ENCODE results near the gene ZNF620. TPM values are rescaled to one million over a fixed set of nuclear protein-coding genes. Genes with fewer than 3 reads are reported as not detected.
A peak's percentile ranks its signal among the peaks of the same experiment; 100 is the strongest.

Gene ZNF620
- total and polyA plus RNA-seq, 5 donors from 2014 or later: 2.4 to 4.5 (median 2.9) TPM

GRCh38 chr3:40524222-40524567 lies 18.4 kb downstream of the ZNF620 start:
- Mint-ChIP-seq H3K4me3 (peak overlapping the region; percentile 95 to 97 (median 96)), H3K9me3 (peaks cover 0 to 4% (median 0%) of the 10 kb centered on the region in 7 donors), H3K27me3 (no peaks in the 10 kb centered on the region), H3K4me1 (peaks cover 22 to 51% (median 33%) of the 10 kb centered on the region in 4 donors), H3K27ac (peak overlapping the region; percentile 57 to 95 (median 93)), H3K36me3 (peaks cover 22% of the 10 kb centered on the region)
- ATAC-seq (ENCODE audit: low read depth in 2 of 2) (peak; percentile 4 to 13), DNase-seq (no peak)
- Histone ChIP-seq H3K4me3 (ENCODE audit: low read depth, low read length) (peak overlapping the region; percentile 77), H3K9me3 (ENCODE audit: control insufficient read depth in 2 of 2, low read length in 2 of 2) (no peaks in the 10 kb centered on the region), H3K36me3 (ENCODE audit: control insufficient read depth, insufficient read depth, low read length) (peaks cover 12% of the 10 kb centered on the region), H3K4me1 (ENCODE audit: control insufficient read depth, insufficient read depth, low read length, poor library complexity, severe bottlenecking) (peaks cover 17% of the 10 kb centered on the region), H3K27ac (ENCODE audit: insufficient read depth, low read length, poor library complexity, severe bottlenecking) (peak overlapping the region; percentile 77), H3K27me3 (ENCODE audit: control insufficient read depth, insufficient read depth, low read length) (no peaks in the 10 kb centered on the region)

- Mint-ChIP-seq H3K9me3 (peaks cover 0 to 4% (median 0%) of the 10 kb centered on the region in 7 donors), H3K27me3 (no peaks in the 10 kb centered on the region), H3K4me3 (peak within 1 kb of the TSS; percentile 95 to 97 (median 96)), H3K36me3 (peaks cover 27% of the 10 kb centered on the region), H3K4me1 (peaks cover 23 to 51% (median 33%) of the 10 kb centered on the region in 4 donors), H3K27ac (peak within 1 kb of the TSS; percentile 57 to 97 (median 93))
- H3K9me3 ChIP-seq (ENCODE audit: control insufficient read depth in 2 of 2, low read length in 2 of 2): no peaks in the 10 kb centered on the region
- H3K27ac ChIP-seq (ENCODE audit: insufficient read depth, low read length, poor library complexity, severe bottlenecking): peak within 1 kb of the TSS; percentile 77
- H3K4me3 ChIP-seq (ENCODE audit: low read depth, low read length): peak within 1 kb of the TSS; percentile 84
- no peaks in the 10 kb centered on the region for H3K27me3 ChIP-seq (ENCODE audit: control insufficient read depth, insufficient read depth, low read length)
- peaks cover 17% of the 10 kb centered on the region for H3K4me1 ChIP-seq (ENCODE audit: control insufficient read depth, insufficient read depth, low read length, poor library complexity, severe bottlenecking)
- peaks cover 17% of the 10 kb centered on the region for H3K36me3 ChIP-seq (ENCODE audit: control insufficient read depth, insufficient read depth, low read length)
- DNase-seq: peak; percentile 72 to 89 (median 75)
- ATAC-seq (ENCODE audit: low read depth in 2 of 2): peak; percentile 97 to 98
Measured at GRCh38 chr3:40524568-40525285, 18.9 kb downstream of the ZNF620 start, which contains the start of gene ZNF621. Gene ZNF621, plus strand, starts transcription at chr3:40524960. Its CDS starts 881 bp downstream, at chr3:40525841.

- H3K27ac Mint-ChIP-seq: no peak overlapping the region
- Histone ChIP-seq H3K36me3 (ENCODE audit: control insufficient read depth, insufficient read depth, low read length) (peaks cover 54% of the 10 kb centered on the region), H3K4me3 (ENCODE audit: low read depth, low read length) (no peak overlapping the region), H3K4me1 (ENCODE audit: control insufficient read depth, insufficient read depth, low read length, poor library complexity, severe bottlenecking) (peaks cover 17% of the 10 kb centered on the region), H3K27me3 (ENCODE audit: control insufficient read depth, insufficient read depth, low read length) (no peaks in the 10 kb centered on the region), H3K27ac (ENCODE audit: insufficient read depth, low read length, poor library complexity, severe bottlenecking) (no peak overlapping the region), H3K9me3 (ENCODE audit: control insufficient read depth in 2 of 2, low read length in 2 of 2) (peaks cover 9% of the 10 kb centered on the region in 2 experiments)
- peaks cover 19 to 45% (median 34%) of the 10 kb centered on the region in 4 donors for H3K4me1 Mint-ChIP-seq
- H3K9me3 Mint-ChIP-seq: peaks cover 0 to 17% (median 4%) of the 10 kb centered on the region in 7 donors
- peaks cover 63% of the 10 kb centered on the region for H3K36me3 Mint-ChIP-seq
- ATAC-seq (ENCODE audit: low read depth in 2 of 2) (no peak), DNase-seq (no peak)
- no peaks in the 10 kb centered on the region for H3K27me3 Mint-ChIP-seq
- H3K4me3 Mint-ChIP-seq: peak overlapping the region in 2 of 4 donors; percentile 11 to 35
Measured at GRCh38 chr3:40528426-40528825, 22.6 kb downstream of the ZNF620 start.

- peaks cover 0 to 23% (median 4%) of the 10 kb centered on the region in 7 donors for H3K9me3 Mint-ChIP-seq
- Histone ChIP-seq H3K27me3 (ENCODE audit: control insufficient read depth, insufficient read depth, low read length) (no peaks in the 10 kb centered on the region), H3K4me1 (ENCODE audit: control insufficient read depth, insufficient read depth, low read length, poor library complexity, severe bottlenecking) (no peaks in the 10 kb centered on the region), H3K36me3 (ENCODE audit: control insufficient read depth, insufficient read depth, low read length) (peaks cover 65% of the 10 kb centered on the region), H3K27ac (ENCODE audit: insufficient read depth, low read length, poor library complexity, severe bottlenecking) (no peak overlapping the region), H3K9me3 (ENCODE audit: control insufficient read depth in 2 of 2, low read length in 2 of 2) (peaks cover 9% of the 10 kb centered on the region in 2 experiments), H3K4me3 (ENCODE audit: low read depth, low read length) (no peak overlapping the region)
- DNase-seq (no peak), ATAC-seq (ENCODE audit: low read depth in 2 of 2) (no peak)
- peaks cover 85% of the 10 kb centered on the region for H3K36me3 Mint-ChIP-seq
- peaks cover 0 to 15% (median 11%) of the 10 kb centered on the region in 4 donors for H3K4me1 Mint-ChIP-seq
- H3K27me3 Mint-ChIP-seq: no peaks in the 10 kb centered on the region
- H3K27ac Mint-ChIP-seq: no peak overlapping the region
- H3K4me3 Mint-ChIP-seq: no peak overlapping the region
Measured at GRCh38 chr3:40532252-40532651, 26.4 kb downstream of the ZNF620 start.

GRCh38 chr3:40534283-40534682 lies 28.4 kb downstream of the ZNF620 start:
- Histone ChIP-seq H3K4me3 (ENCODE audit: low read depth, low read length) (no peak overlapping the region), H3K27ac (ENCODE audit: insufficient read depth, low read length, poor library complexity, severe bottlenecking) (no peak overlapping the region), H3K36me3 (ENCODE audit: control insufficient read depth, insufficient read depth, low read length) (peaks cover 54% of the 10 kb centered on the region), H3K4me1 (ENCODE audit: control insufficient read depth, insufficient read depth, low read length, poor library complexity, severe bottlenecking) (no peaks in the 10 kb centered on the region), H3K27me3 (ENCODE audit: control insufficient read depth, insufficient read depth, low read length) (no peaks in the 10 kb centered on the region), H3K9me3 (ENCODE audit: control insufficient read depth in 2 of 2, low read length in 2 of 2) (peaks cover 9% of the 10 kb centered on the region in 2 experiments)
- H3K36me3 Mint-ChIP-seq: peaks cover 82% of the 10 kb centered on the region
- no peak overlapping the region for H3K4me3 Mint-ChIP-seq
- DNase-seq (no peak), ATAC-seq (ENCODE audit: low read depth in 2 of 2) (no peak)
- no peaks in the 10 kb centered on the region for H3K27me3 Mint-ChIP-seq
- peaks cover 0 to 29% (median 2%) of the 10 kb centered on the region in 7 donors for H3K9me3 Mint-ChIP-seq
- H3K27ac Mint-ChIP-seq: no peak overlapping the region
- peaks cover 0 to 5% (median 0%) of the 10 kb centered on the region in 4 donors for H3K4me1 Mint-ChIP-seq

DNA sequence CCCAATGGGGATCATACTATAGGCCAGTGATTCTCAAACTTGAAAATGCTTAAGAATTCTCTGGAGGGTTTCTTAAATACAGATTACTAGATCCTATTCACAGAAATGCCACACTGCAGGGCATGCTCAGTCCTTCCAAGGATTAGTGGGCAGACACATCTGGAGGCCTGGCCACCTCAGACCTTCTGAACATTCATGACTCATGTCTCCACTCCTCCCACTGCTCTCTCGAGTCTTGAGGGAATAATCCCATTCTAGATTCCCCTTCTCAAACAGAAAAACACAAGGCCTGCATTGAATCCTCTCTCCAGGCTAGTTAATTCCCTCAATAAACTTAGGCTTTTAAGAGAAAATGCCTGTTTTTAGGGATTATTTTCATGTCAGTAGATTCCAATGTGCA lies 41.0 kb downstream of the ZNF620 start:
- no peaks in the 10 kb centered on the region for H3K36me3 ChIP-seq (ENCODE audit: control insufficient read depth, insufficient read depth, low read length)
- no peak overlapping the region for H3K4me3 ChIP-seq (ENCODE audit: low read depth, low read length)
- Mint-ChIP-seq H3K27me3 (no peaks in the 10 kb centered on the region), H3K4me1 (no peaks in the 10 kb centered on the region), H3K36me3 (peaks cover 3% of the 10 kb centered on the region), H3K4me3 (no peak overlapping the region), H3K27ac (no peak overlapping the region), H3K9me3 (peaks cover 0 to 4% (median 0%) of the 10 kb centered on the region in 7 donors)
- no peaks in the 10 kb centered on the region for H3K4me1 ChIP-seq (ENCODE audit: control insufficient read depth, insufficient read depth, low read length, poor library complexity, severe bottlenecking)
- DNase-seq: no peak
- no peaks in the 10 kb centered on the region for H3K9me3 ChIP-seq (ENCODE audit: control insufficient read depth in 2 of 2, low read length in 2 of 2)
- ATAC-seq (ENCODE audit: low read depth in 2 of 2): no peak
- no peak overlapping the region for H3K27ac ChIP-seq (ENCODE audit: insufficient read depth, low read length, poor library complexity, severe bottlenecking)
- H3K27me3 ChIP-seq (ENCODE audit: control insufficient read depth, insufficient read depth, low read length): no peaks in the 10 kb centered on the region

DNA sequence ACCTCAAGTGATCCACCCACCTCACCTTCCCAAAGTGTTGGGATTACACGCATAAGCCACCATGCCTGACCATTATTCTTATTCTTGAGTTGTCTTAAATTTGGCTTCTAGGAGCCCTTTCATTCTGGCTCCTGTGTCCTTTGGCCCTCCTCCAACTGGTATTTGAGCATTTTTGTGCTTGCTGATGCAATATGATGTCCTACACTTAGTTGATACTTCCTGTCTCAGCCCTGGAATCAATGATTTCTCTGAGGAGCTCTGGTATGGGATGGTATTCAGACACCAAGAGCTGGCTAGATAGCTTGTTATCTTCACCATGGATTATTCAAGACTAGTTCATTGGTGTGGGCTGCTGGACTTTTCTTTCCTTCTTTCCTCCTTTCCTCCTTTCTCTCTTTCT lies 44.3 kb downstream of the ZNF620 start:
- Mint-ChIP-seq H3K27ac (no peak overlapping the region), H3K36me3 (peaks cover 3% of the 10 kb centered on the region), H3K4me3 (no peak overlapping the region), H3K4me1 (no peaks in the 10 kb centered on the region), H3K9me3 (peaks cover 0 to 4% (median 2%) of the 10 kb centered on the region in 7 donors), H3K27me3 (peaks cover 4% of the 10 kb centered on the region)
- DNase-seq: no peak
- Histone ChIP-seq H3K9me3 (ENCODE audit: control insufficient read depth in 2 of 2, low read length in 2 of 2) (no peaks in the 10 kb centered on the region), H3K4me3 (ENCODE audit: low read depth, low read length) (no peak overlapping the region), H3K36me3 (ENCODE audit: control insufficient read depth, insufficient read depth, low read length) (no peaks in the 10 kb centered on the region), H3K27ac (ENCODE audit: insufficient read depth, low read length, poor library complexity, severe bottlenecking) (no peak overlapping the region), H3K27me3 (ENCODE audit: control insufficient read depth, insufficient read depth, low read length) (no peaks in the 10 kb centered on the region), H3K4me1 (ENCODE audit: control insufficient read depth, insufficient read depth, low read length, poor library complexity, severe bottlenecking) (no peaks in the 10 kb centered on the region)
- no peak for ATAC-seq (ENCODE audit: low read depth in 2 of 2)

Measured in CD4-positive, CD25-positive, alpha-beta regulatory T cell (primary cell).